ENCODE results near the gene COPS4.

- TF ChIP-seq POLR2AphosphoS5 (IDR thresholded peaks at IDR 0.05; ENCODE audit: low read length) (no peak), CHD1 (IDR thresholded peaks at IDR 0.05; ENCODE audit: low read depth, low read length) (no peak), RAD51 (IDR thresholded peaks at IDR 0.05) (no peak), RAD21 (IDR thresholded peaks at IDR 0.05; ENCODE audit: insufficient read depth, low read depth, low read length) (no peak), BRCA1 (IDR thresholded peaks at IDR 0.05; ENCODE audit: low read depth, low read length) (no peak), NFIC (IDR thresholded peaks at IDR 0.05; ENCODE audit: low read depth, low read length) (no peak), SP1 (IDR thresholded peaks at IDR 0.05; ENCODE audit: low read depth, low read length) (no peak), CREM (IDR thresholded peaks at IDR 0.05; ENCODE audit: low read depth) (no peak), MTA3 (IDR thresholded peaks at IDR 0.05; ENCODE audit: borderline replicate concordance, low read length) (no peak)
- TF ChIP-seq, protein P1, sequence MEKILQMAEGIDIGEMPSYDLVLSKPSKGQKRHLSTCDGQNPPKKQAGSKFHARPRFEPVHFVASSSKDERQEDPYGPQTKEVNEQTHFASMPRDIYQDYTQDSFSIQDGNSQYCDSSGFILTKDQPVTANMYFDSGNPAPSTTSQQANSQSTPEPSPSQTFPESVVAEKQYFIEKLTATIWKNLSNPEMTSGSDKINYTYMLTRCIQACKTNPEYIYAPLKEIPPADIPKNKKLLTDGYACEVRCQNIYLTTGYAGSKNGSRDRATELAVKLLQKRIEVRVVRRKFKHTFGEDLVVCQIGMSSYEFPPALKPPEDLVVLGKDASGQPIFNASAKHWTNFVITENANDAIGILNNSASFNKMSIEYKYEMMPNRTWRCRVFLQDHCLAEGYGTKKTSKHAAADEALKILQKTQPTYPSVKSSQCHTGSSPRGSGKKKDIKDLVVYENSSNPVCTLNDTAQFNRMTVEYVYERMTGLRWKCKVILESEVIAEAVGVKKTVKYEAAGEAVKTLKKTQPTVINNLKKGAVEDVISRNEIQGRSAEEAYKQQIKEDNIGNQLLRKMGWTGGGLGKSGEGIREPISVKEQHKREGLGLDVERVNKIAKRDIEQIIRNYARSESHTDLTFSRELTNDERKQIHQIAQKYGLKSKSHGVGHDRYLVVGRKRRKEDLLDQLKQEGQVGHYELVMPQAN (conservative IDR thresholded peaks at IDR 0.05), result no peak
- TF ChIP-seq, protein P2, sequence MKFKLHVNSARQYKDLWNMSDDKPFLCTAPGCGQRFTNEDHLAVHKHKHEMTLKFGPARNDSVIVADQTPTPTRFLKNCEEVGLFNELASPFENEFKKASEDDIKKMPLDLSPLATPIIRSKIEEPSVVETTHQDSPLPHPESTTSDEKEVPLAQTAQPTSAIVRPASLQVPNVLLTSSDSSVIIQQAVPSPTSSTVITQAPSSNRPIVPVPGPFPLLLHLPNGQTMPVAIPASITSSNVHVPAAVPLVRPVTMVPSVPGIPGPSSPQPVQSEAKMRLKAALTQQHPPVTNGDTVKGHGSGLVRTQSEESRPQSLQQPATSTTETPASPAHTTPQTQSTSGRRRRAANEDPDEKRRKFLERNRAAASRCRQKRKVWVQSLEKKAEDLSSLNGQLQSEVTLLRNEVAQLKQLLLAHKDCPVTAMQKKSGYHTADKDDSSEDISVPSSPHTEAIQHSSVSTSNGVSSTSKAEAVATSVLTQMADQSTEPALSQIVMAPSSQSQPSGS (IDR thresholded peaks at IDR 0.05; ENCODE audit: low read length), result no peak
- TF ChIP-seq, protein P3, sequence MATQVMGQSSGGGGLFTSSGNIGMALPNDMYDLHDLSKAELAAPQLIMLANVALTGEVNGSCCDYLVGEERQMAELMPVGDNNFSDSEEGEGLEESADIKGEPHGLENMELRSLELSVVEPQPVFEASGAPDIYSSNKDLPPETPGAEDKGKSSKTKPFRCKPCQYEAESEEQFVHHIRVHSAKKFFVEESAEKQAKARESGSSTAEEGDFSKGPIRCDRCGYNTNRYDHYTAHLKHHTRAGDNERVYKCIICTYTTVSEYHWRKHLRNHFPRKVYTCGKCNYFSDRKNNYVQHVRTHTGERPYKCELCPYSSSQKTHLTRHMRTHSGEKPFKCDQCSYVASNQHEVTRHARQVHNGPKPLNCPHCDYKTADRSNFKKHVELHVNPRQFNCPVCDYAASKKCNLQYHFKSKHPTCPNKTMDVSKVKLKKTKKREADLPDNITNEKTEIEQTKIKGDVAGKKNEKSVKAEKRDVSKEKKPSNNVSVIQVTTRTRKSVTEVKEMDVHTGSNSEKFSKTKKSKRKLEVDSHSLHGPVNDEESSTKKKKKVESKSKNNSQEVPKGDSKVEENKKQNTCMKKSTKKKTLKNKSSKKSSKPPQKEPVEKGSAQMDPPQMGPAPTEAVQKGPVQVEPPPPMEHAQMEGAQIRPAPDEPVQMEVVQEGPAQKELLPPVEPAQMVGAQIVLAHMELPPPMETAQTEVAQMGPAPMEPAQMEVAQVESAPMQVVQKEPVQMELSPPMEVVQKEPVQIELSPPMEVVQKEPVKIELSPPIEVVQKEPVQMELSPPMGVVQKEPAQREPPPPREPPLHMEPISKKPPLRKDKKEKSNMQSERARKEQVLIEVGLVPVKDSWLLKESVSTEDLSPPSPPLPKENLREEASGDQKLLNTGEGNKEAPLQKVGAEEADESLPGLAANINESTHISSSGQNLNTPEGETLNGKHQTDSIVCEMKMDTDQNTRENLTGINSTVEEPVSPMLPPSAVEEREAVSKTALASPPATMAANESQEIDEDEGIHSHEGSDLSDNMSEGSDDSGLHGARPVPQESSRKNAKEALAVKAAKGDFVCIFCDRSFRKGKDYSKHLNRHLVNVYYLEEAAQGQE (IDR thresholded peaks at IDR 0.05; ENCODE audit: low read depth, low read length), result no peak
- TF ChIP-seq, protein P4, sequence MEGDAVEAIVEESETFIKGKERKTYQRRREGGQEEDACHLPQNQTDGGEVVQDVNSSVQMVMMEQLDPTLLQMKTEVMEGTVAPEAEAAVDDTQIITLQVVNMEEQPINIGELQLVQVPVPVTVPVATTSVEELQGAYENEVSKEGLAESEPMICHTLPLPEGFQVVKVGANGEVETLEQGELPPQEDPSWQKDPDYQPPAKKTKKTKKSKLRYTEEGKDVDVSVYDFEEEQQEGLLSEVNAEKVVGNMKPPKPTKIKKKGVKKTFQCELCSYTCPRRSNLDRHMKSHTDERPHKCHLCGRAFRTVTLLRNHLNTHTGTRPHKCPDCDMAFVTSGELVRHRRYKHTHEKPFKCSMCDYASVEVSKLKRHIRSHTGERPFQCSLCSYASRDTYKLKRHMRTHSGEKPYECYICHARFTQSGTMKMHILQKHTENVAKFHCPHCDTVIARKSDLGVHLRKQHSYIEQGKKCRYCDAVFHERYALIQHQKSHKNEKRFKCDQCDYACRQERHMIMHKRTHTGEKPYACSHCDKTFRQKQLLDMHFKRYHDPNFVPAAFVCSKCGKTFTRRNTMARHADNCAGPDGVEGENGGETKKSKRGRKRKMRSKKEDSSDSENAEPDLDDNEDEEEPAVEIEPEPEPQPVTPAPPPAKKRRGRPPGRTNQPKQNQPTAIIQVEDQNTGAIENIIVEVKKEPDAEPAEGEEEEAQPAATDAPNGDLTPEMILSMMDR (IDR thresholded peaks at IDR 0.05 in 2 of 3, conservative IDR thresholded peaks at IDR 0.05 in 1 of 3; ENCODE audit: control insufficient read depth in 2 of 3, extremely low read depth in 1 of 3, insufficient read depth in 1 of 3, low read depth in 3 of 3, low read length in 3 of 3), result no peak
Observed at GRCh38 chr4:83024233-83024632, 10.8 kb upstream of the COPS4 start.

Data from GM12878 (cell line).